ENCODE results near the gene MAP1LC3B.

The MAP1LC3B gene

DNA sequence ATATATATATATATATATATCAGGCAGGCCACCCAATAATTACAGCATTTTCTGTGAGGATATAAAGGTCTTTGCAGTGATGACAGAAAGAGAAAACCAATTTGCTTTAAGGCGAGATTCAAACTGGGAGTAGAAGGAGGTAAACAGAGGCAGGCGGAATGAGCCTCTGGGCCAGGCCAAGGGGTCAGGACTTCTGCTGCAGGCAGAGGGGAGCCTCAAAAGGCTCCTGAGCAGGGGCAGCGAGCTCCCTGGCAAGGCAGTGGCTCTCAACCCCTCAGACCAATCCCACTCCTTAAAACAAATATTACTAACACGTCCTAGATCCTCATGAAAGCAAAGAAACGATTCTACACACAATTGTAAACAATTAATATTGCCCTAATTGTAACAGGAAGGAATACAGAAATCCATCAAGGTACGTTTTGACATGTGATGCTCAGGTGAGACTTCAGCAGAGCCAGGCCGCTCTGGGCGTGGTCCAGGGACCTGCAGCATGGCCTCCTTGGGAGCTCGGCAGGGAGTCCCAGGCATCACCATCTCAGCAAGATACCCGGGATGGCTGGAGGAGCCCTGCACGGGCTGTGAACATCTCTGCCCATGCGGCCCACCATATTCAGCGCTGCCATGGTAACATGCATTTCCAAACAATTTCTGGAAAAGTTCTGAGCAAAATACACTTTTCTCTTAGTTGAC lies 27.0 kb upstream of the MAP1LC3B start:
- ATAC-seq (ENCODE audit: low read depth) = no peak
- Histone ChIP-seq H3K36me3 (ENCODE audit: low read depth) (peaks cover 35% of the 10 kb centered on the region), H3K27me3 (ENCODE audit: insufficient read depth, poor library complexity, severe bottlenecking) (no peaks in the 10 kb centered on the region), H3K9me3 (ENCODE audit: severe bottlenecking) (no peaks in the 10 kb centered on the region), H3K4me1 (ENCODE audit: insufficient read depth, poor library complexity, severe bottlenecking) (no peaks in the 10 kb centered on the region), H3K4me3 (ENCODE audit: severe bottlenecking) (no peak overlapping the region), H3K27ac (ENCODE audit: poor library complexity, severe bottlenecking) (no peak overlapping the region)
- TF ChIP-seq, protein P1, sequence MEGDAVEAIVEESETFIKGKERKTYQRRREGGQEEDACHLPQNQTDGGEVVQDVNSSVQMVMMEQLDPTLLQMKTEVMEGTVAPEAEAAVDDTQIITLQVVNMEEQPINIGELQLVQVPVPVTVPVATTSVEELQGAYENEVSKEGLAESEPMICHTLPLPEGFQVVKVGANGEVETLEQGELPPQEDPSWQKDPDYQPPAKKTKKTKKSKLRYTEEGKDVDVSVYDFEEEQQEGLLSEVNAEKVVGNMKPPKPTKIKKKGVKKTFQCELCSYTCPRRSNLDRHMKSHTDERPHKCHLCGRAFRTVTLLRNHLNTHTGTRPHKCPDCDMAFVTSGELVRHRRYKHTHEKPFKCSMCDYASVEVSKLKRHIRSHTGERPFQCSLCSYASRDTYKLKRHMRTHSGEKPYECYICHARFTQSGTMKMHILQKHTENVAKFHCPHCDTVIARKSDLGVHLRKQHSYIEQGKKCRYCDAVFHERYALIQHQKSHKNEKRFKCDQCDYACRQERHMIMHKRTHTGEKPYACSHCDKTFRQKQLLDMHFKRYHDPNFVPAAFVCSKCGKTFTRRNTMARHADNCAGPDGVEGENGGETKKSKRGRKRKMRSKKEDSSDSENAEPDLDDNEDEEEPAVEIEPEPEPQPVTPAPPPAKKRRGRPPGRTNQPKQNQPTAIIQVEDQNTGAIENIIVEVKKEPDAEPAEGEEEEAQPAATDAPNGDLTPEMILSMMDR (IDR thresholded peaks at IDR 0.05; ENCODE audit: poor library complexity, severe bottlenecking) = no peak
- DNase-seq (ENCODE audit: low spot score) = no peak

DNA sequence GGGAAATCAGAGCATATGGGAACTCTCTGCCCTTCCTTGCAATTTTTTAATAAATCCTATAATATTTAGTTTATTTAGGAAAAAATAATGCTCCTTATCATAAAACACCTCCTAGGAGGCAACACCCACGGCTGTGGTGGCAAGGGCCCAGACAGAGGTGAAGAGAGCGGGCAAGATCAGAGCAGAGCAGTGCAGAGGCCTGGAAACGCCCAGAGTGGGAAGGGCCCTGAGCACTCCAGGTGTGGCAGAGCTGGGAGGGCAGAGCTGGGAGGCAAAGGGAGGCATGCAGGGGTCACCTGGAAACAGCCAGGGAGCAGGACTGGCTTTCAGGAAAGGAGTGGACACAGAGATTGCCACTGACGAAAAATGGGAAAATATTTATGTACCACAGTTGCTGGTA lies 25.8 kb upstream of the MAP1LC3B start:
- DNase-seq (ENCODE audit: low spot score) (no peak), ATAC-seq (ENCODE audit: low read depth) (no peak)
- peaks cover 25% of the 10 kb centered on the region for H3K36me3 ChIP-seq (ENCODE audit: low read depth)
- TF ChIP-seq, protein P1 (IDR thresholded peaks at IDR 0.05; ENCODE audit: poor library complexity, severe bottlenecking) = no peak
- H3K27me3 ChIP-seq (ENCODE audit: insufficient read depth, poor library complexity, severe bottlenecking) = no peaks in the 10 kb centered on the region
- H3K4me1 ChIP-seq (ENCODE audit: insufficient read depth, poor library complexity, severe bottlenecking) = no peaks in the 10 kb centered on the region
- no peak overlapping the region for H3K27ac ChIP-seq (ENCODE audit: poor library complexity, severe bottlenecking)
- no peaks in the 10 kb centered on the region for H3K9me3 ChIP-seq (ENCODE audit: severe bottlenecking)
- H3K4me3 ChIP-seq (ENCODE audit: severe bottlenecking) = no peak overlapping the region

DNA sequence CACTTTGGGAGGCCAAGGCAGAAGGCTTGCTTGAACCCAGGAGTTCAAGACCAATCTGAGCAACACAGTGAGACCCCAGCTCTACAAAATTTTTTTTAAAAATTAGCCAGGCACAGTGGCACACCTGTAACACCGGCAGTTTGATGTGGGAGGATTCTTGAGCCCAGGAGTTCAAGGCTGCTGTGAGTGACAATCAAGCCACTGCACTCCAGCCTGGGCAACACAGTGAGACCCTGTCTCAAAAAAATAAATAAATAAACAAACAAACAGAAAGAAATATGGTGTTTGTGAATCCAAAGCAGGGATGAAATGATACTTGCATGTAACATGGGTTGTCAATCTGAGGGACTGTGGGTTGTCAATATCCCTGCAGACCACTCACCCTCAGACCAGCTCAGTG lies 25.2 kb upstream of the MAP1LC3B start:
- Histone ChIP-seq H3K27ac (ENCODE audit: poor library complexity, severe bottlenecking) (no peak overlapping the region), H3K36me3 (ENCODE audit: low read depth) (peaks cover 19% of the 10 kb centered on the region), H3K27me3 (ENCODE audit: insufficient read depth, poor library complexity, severe bottlenecking) (no peaks in the 10 kb centered on the region), H3K9me3 (ENCODE audit: severe bottlenecking) (no peaks in the 10 kb centered on the region), H3K4me3 (ENCODE audit: severe bottlenecking) (no peak overlapping the region), H3K4me1 (ENCODE audit: insufficient read depth, poor library complexity, severe bottlenecking) (no peaks in the 10 kb centered on the region)
- DNase-seq (ENCODE audit: low spot score) (no peak), ATAC-seq (ENCODE audit: low read depth) (no peak)
- TF ChIP-seq, protein P1 (IDR thresholded peaks at IDR 0.05; ENCODE audit: poor library complexity, severe bottlenecking) = no peak

DNA sequence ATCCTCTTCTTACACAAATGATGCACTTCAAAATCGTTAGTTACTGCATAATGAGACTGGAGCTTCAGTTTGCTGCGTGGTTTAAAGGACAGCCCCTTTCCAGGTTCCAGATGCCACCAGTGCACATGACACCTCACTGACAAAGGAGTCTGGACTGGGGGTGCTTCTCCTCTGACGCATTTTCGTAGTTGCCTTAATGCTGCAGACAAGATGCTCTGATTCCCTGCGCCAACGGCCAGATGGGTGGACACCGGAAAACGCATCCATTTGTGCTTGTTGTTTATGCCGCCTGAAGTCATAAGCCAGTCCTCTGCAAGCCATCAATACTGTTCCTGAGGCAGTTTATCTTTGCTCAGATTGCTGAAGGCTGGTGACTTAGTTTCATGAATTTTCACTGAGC lies 24.6 kb upstream of the MAP1LC3B start:
- Histone ChIP-seq H3K4me1 (ENCODE audit: insufficient read depth, poor library complexity, severe bottlenecking) (no peaks in the 10 kb centered on the region), H3K36me3 (ENCODE audit: low read depth) (peaks cover 13% of the 10 kb centered on the region), H3K4me3 (ENCODE audit: severe bottlenecking) (no peak overlapping the region), H3K27ac (ENCODE audit: poor library complexity, severe bottlenecking) (no peak overlapping the region), H3K27me3 (ENCODE audit: insufficient read depth, poor library complexity, severe bottlenecking) (no peaks in the 10 kb centered on the region), H3K9me3 (ENCODE audit: severe bottlenecking) (no peaks in the 10 kb centered on the region)
- DNase-seq (ENCODE audit: low spot score) = no peak
- ATAC-seq (ENCODE audit: low read depth) = no peak
- TF ChIP-seq, protein P1 (IDR thresholded peaks at IDR 0.05; ENCODE audit: poor library complexity, severe bottlenecking) = no peak

DNA sequence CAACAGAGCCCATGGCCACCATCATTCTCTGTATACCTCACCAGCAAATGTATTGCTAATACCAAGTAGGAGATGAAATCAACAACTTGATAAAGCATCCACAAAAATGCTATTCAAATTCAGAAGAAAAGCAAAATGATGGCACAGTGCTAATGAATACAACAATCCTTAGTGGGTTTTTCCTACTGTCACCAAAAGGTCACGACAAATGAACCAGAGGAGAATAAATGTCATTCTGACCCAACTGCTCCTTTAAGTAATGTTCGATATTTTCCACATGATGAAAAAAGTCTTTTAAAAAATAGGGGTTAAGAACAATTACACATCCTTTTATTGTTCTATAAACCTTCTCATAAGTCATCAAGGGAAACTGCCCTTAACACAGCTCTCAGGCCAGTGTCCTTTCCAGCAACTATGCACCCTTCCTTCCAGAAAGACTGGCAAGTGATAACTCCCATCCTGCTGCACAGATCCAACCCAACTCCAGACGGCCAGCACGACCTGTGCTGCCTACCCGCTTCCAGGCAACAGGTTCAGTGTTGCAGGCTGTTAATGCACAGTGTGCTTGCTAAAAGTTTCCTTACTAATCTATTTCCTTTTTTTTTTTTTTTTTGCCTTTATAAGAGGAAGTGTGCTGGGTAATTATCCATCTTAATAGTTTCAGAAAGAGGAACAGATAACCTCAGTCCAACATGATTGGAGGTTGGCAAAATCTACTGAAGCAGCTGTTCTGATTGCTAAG lies 23.9 kb upstream of the MAP1LC3B start:
- H3K27ac ChIP-seq (ENCODE audit: poor library complexity, severe bottlenecking) = no peak overlapping the region
- no peaks in the 10 kb centered on the region for H3K9me3 ChIP-seq (ENCODE audit: severe bottlenecking)
- TF ChIP-seq, protein P1 (IDR thresholded peaks at IDR 0.05; ENCODE audit: poor library complexity, severe bottlenecking) = no peak
- ATAC-seq (ENCODE audit: low read depth) = no peak
- no peaks in the 10 kb centered on the region for H3K4me1 ChIP-seq (ENCODE audit: insufficient read depth, poor library complexity, severe bottlenecking)
- peaks cover 9% of the 10 kb centered on the region for H3K36me3 ChIP-seq (ENCODE audit: low read depth)
- H3K4me3 ChIP-seq (ENCODE audit: severe bottlenecking) = no peak overlapping the region
- no peak for DNase-seq (ENCODE audit: low spot score)
- no peaks in the 10 kb centered on the region for H3K27me3 ChIP-seq (ENCODE audit: insufficient read depth, poor library complexity, severe bottlenecking)
